HepG2 (cell line): ENCODE measurements around the gene ALB. TPM values are rescaled to one million over a fixed set of nuclear protein-coding genes. Genes with fewer than 3 reads are reported as not detected.

Experiments used
- BORCS8-MEF2B ChIP-seq: sonication (generic); formaldehyde crosslinking; IDR thresholded peaks from 2 replicates; pipeline ENCODE4 v1.8.0; 2022; ENCODE audit warnings: mild to moderate bottlenecking, missing genetic modification reagents
- IKZF5 ChIP-seq: IDR thresholded peaks from 2 replicates; pipeline ENCODE4 v1.6.1; 2018; ENCODE audit warnings: missing genetic modification reagents, mild to moderate bottlenecking, missing compliant biosample characterization
- KLF16 ChIP-seq, 2 experiments: sonication (generic) in 1 of 2; formaldehyde crosslinking in 1 of 2; IDR thresholded peaks; 2 replicates each; pipeline versions ENCODE4 v1.6.1 to v1.8.0; 2016 to 2023; ENCODE audit warnings: missing genetic modification reagents in 2 of 2, missing compliant biosample characterization in 1 of 2
- LCORL ChIP-seq, 2 experiments: fragments of 450-650 bp in 1 of 2; sonication (generic) in 1 of 2; formaldehyde crosslinking in 1 of 2; IDR thresholded peaks; 2 replicates each; pipeline versions ENCODE4 v1.5.0 to v1.6.1; 2017 to 2020; ENCODE audit warnings: antibody characterized with exemption in 1 of 2, missing genetic modification reagents in 1 of 2
- PRPF4 ChIP-seq: fragments of 200-400 bp; formaldehyde crosslinking; IDR thresholded peaks from 2 replicates; pipeline ENCODE4 v1.6.1; 2016; ENCODE audit warnings: low read length, low read depth; ENCODE audit not compliant: poor library complexity, severe bottlenecking
- RBM39 ChIP-seq: fragments of 200-400 bp; formaldehyde crosslinking; IDR thresholded peaks from one replicate; pipeline ENCODE4 v1.6.1; 2018; ENCODE audit warnings: antibody characterized with exemption, mild to moderate bottlenecking, low read depth, low read length; ENCODE audit not compliant: poor library complexity, severe bottlenecking
- SIX1 ChIP-seq: sonication (generic); formaldehyde crosslinking; IDR thresholded peaks from 2 replicates; pipeline ENCODE4 v1.4.0; 2020; ENCODE audit warnings: missing genetic modification reagents, borderline replicate concordance
- SP1 ChIP-seq, 2 experiments: fragments of 450-650 bp in 1 of 2; sonication (generic) in 1 of 2; formaldehyde crosslinking in 1 of 2; IDR thresholded peaks; 2 replicates each; pipeline versions ENCODE4 v1.4.0 to v1.6.1; 2016 to 2020; ENCODE audit warnings: missing genetic modification reagents in 1 of 2
- U2AF2 ChIP-seq: fragments of 200-400 bp; formaldehyde crosslinking; IDR thresholded peaks from 2 replicates; pipeline ENCODE4 v1.6.1; 2017; ENCODE audit warnings: low read depth, mild to moderate bottlenecking, low read length
- ZBTB3 ChIP-seq: sonication (generic); formaldehyde crosslinking; IDR thresholded peaks from 2 replicates; pipeline ENCODE4 v1.4.0; 2020; ENCODE audit warnings: low read depth, mild to moderate bottlenecking, moderate library complexity, missing genetic modification reagents, borderline replicate concordance
- ZBTB7B ChIP-seq: sonication (generic); formaldehyde crosslinking; IDR thresholded peaks from 2 replicates; pipeline ENCODE4 v1.4.0; 2020; ENCODE audit warnings: missing genetic modification reagents
- ZMYM4 ChIP-seq: sonication (generic); formaldehyde crosslinking; IDR thresholded peaks from 2 replicates; pipeline ENCODE4 v1.8.1; 2023; ENCODE audit warnings: mild to moderate bottlenecking, missing genetic modification reagents
- ZNF354B ChIP-seq: sonication (generic); formaldehyde crosslinking; IDR thresholded peaks from 2 replicates; pipeline ENCODE4 v1.8.0; 2022; ENCODE audit warnings: mild to moderate bottlenecking, missing genetic modification reagents
- ZNF44 ChIP-seq: sonication (generic); formaldehyde crosslinking; IDR thresholded peaks from 2 replicates; pipeline ENCODE4 v1.5.1; 2020; ENCODE audit warnings: mild to moderate bottlenecking, missing genetic modification reagents
- ZNF501 ChIP-seq: sonication (generic); formaldehyde crosslinking; IDR thresholded peaks from 2 replicates; pipeline ENCODE4 v1.5.1; 2020; ENCODE audit warnings: mild to moderate bottlenecking, moderate library complexity, missing genetic modification reagents
- ZNF674 ChIP-seq: sonication (generic); formaldehyde crosslinking; IDR thresholded peaks from 2 replicates; pipeline ENCODE4 v1.5.0; 2020; ENCODE audit warnings: low read depth, mild to moderate bottlenecking, missing genetic modification reagents
- ZNF709 ChIP-seq: sonication (generic); formaldehyde crosslinking; IDR thresholded peaks from 2 replicates; pipeline ENCODE4 v1.5.0; 2020; ENCODE audit warnings: mild to moderate bottlenecking, missing genetic modification reagents
- polyA plus RNA-seq, 8 experiments: library from polyadenylated mRNA; depleted of rRNA in 3 of 8; stranded (reverse) in 7 of 8; unstranded in 1 of 8; fragments of >200 nt; fragmentation: Illumina TruSeq in 4 of 8; extraction: Trizol in 4 of 8; gene quantifications; 2 replicates each; pipeline versions ENCODE4 v1.2.1 to v1.2.3, GENCODE V29; 2011 to 2016; ENCODE audit warnings: low read depth in 4 of 8, missing spikeins in 1 of 8, mixed read lengths in 1 of 8; ENCODE audit not compliant: insufficient read depth in 1 of 8
- total RNA-seq, 5 experiments: library from RNA; depleted of rRNA; stranded (reverse); fragments of >200 nt; fragmentation: Illumina TruSeq; extraction: Trizol; gene quantifications; 2 replicates each; pipeline ENCODE4 v1.2.3, GENCODE V29; 2016; ENCODE audit warnings: low read depth in 1 of 5
- TF ChIP-seq, protein P1 (sequence below): IDR thresholded peaks from 2 replicates; pipeline ENCODE4 v1.6.1; 2012; ENCODE audit warnings: low read length, improper control_type of control experiment
- TF ChIP-seq, protein P2 (sequence below): sonication (generic); formaldehyde crosslinking; IDR thresholded peaks from 2 replicates; pipeline ENCODE4 v1.5.1; 2020; ENCODE audit warnings: mild to moderate bottlenecking, missing genetic modification reagents, moderate library complexity
- TF ChIP-seq, protein P3 (sequence below): sonication (generic); formaldehyde crosslinking; IDR thresholded peaks from 2 replicates; pipeline ENCODE4 v1.8.1; 2023; ENCODE audit warnings: mild to moderate bottlenecking, missing genetic modification reagents, borderline replicate concordance

The ALB gene
- total and polyA plus RNA-seq, 2 of the 13 experiments (the other 11 are each of a cell fraction or from before 2014, with no cell fraction given): 22,259 to 22,625 TPM

GRCh38 chr4:73432169-73433000 is 28.3 kb downstream of the ALB start (continued):
- TF ChIP-seq, protein P1, sequence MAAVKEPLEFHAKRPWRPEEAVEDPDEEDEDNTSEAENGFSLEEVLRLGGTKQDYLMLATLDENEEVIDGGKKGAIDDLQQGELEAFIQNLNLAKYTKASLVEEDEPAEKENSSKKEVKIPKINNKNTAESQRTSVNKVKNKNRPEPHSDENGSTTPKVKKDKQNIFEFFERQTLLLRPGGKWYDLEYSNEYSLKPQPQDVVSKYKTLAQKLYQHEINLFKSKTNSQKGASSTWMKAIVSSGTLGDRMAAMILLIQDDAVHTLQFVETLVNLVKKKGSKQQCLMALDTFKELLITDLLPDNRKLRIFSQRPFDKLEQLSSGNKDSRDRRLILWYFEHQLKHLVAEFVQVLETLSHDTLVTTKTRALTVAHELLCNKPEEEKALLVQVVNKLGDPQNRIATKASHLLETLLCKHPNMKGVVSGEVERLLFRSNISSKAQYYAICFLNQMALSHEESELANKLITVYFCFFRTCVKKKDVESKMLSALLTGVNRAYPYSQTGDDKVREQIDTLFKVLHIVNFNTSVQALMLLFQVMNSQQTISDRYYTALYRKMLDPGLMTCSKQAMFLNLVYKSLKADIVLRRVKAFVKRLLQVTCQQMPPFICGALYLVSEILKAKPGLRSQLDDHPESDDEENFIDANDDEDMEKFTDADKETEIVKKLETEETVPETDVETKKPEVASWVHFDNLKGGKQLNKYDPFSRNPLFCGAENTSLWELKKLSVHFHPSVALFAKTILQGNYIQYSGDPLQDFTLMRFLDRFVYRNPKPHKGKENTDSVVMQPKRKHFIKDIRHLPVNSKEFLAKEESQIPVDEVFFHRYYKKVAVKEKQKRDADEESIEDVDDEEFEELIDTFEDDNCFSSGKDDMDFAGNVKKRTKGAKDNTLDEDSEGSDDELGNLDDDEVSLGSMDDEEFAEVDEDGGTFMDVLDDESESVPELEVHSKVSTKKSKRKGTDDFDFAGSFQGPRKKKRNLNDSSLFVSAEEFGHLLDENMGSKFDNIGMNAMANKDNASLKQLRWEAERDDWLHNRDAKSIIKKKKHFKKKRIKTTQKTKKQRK: no peak
- TF ChIP-seq RBM39 (no peak), KLF16 (CRISPR knock-in tag; IDR thresholded peaks at IDR 0.05) (peak in 1 of 2 experiments; percentile 55; a peak in 1 of 4 replicates), LCORL (IDR thresholded peaks at IDR 0.05) (peak; percentile 77; the same call in 1 of the 2 replicates), LCORL (CRISPR knock-in tag; IDR thresholded peaks at IDR 0.05) (no peak), ZMYM4 (CRISPR knock-in tag) (no peak), SP1 (IDR thresholded peaks at IDR 0.05) (no peak), SP1 (CRISPR knock-in tag; IDR thresholded peaks at IDR 0.05) (no peak), ZBTB3 (CRISPR knock-in tag) (no peak), ZNF501 (CRISPR knock-in tag) (no peak), ZNF709 (CRISPR knock-in tag) (no peak), IKZF5 (peak; percentile 52; the same call in 1 of the 2 replicates), PRPF4 (no peak), ZNF44 (CRISPR knock-in tag) (no peak), SIX1 (CRISPR knock-in tag) (peak; percentile 58; the same call in 1 of the 2 replicates), ZNF354B (no peak), ZBTB7B (peak; percentile 52; the same call in 1 of the 2 replicates), U2AF2 (no peak), BORCS8-MEF2B (CRISPR knock-in tag) (no peak), ZNF674 (CRISPR knock-in tag) (no peak)
- TF ChIP-seq, protein P2, sequence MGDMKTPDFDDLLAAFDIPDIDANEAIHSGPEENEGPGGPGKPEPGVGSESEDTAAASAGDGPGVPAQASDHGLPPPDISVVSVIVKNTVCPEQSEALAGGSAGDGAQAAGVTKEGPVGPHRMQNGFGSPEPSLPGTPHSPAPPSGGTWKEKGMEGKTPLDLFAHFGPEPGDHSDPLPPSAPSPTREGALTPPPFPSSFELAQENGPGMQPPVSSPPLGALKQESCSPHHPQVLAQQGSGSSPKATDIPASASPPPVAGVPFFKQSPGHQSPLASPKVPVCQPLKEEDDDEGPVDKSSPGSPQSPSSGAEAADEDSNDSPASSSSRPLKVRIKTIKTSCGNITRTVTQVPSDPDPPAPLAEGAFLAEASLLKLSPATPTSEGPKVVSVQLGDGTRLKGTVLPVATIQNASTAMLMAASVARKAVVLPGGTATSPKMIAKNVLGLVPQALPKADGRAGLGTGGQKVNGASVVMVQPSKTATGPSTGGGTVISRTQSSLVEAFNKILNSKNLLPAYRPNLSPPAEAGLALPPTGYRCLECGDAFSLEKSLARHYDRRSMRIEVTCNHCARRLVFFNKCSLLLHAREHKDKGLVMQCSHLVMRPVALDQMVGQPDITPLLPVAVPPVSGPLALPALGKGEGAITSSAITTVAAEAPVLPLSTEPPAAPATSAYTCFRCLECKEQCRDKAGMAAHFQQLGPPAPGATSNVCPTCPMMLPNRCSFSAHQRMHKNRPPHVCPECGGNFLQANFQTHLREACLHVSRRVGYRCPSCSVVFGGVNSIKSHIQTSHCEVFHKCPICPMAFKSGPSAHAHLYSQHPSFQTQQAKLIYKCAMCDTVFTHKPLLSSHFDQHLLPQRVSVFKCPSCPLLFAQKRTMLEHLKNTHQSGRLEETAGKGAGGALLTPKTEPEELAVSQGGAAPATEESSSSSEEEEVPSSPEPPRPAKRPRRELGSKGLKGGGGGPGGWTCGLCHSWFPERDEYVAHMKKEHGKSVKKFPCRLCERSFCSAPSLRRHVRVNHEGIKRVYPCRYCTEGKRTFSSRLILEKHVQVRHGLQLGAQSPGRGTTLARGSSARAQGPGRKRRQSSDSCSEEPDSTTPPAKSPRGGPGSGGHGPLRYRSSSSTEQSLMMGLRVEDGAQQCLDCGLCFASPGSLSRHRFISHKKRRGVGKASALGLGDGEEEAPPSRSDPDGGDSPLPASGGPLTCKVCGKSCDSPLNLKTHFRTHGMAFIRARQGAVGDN (CRISPR knock-in tag): no peak
- TF ChIP-seq, protein P3, sequence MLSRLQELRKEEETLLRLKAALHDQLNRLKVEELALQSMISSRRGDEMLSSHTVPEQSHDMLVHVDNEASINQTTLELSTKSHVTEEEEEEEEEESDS: no peak
